ENCODE results near the gene INTS1. TPM values are rescaled to one million over a fixed set of nuclear protein-coding genes. Genes with fewer than 3 reads are reported as not detected.

INTS1 gene
- total RNA-seq, 6 donors from 2014 or later: 38.6 to 215 (median 72.3) TPM

DNA sequence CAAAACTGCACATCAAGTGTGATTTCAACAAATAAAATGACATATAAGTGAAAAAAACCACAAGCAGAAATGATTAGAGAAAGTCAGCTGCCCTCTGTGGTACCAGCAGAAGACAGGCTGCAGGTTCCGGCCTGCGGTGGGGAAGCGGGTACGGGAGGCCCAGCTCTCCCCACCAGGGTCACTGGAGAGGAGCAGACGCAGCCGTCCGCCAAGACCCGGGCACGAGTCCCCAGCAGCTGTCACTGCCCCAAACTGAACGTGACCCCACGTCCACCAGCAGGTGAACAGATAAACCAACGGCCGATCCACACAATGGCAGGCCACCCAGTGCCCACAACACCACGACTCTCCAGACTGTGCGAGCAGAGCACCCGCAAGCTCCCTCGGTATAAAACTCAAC lies 28.8 kb downstream of the INTS1 start:
- TF ChIP-seq, protein P1, sequence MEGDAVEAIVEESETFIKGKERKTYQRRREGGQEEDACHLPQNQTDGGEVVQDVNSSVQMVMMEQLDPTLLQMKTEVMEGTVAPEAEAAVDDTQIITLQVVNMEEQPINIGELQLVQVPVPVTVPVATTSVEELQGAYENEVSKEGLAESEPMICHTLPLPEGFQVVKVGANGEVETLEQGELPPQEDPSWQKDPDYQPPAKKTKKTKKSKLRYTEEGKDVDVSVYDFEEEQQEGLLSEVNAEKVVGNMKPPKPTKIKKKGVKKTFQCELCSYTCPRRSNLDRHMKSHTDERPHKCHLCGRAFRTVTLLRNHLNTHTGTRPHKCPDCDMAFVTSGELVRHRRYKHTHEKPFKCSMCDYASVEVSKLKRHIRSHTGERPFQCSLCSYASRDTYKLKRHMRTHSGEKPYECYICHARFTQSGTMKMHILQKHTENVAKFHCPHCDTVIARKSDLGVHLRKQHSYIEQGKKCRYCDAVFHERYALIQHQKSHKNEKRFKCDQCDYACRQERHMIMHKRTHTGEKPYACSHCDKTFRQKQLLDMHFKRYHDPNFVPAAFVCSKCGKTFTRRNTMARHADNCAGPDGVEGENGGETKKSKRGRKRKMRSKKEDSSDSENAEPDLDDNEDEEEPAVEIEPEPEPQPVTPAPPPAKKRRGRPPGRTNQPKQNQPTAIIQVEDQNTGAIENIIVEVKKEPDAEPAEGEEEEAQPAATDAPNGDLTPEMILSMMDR (IDR thresholded peaks at IDR 0.05): no peak
- no peak for TF ChIP-seq EP300 (IDR thresholded peaks at IDR 0.05)
- no peak for DNase-seq
- Histone ChIP-seq H3K9me3 (no peaks in the 10 kb centered on the region), H3K4me1 (peaks cover 0 to 9% (median 6%) of the 10 kb centered on the region in 4 donors), H3K27me3 (no peaks in the 10 kb centered on the region), H3K4me3 (no peak overlapping the region), H3K36me3 (peaks cover 22 to 95% (median 85%) of the 10 kb centered on the region in 4 donors), H3K27ac (no peak overlapping the region)
- 94 to 95% methylated on average over 17 of the region's 17 CpGs for WGBS, 2 donors
- no peak for ATAC-seq (ENCODE audit: low FRiP score in 2 of 2)

DNA sequence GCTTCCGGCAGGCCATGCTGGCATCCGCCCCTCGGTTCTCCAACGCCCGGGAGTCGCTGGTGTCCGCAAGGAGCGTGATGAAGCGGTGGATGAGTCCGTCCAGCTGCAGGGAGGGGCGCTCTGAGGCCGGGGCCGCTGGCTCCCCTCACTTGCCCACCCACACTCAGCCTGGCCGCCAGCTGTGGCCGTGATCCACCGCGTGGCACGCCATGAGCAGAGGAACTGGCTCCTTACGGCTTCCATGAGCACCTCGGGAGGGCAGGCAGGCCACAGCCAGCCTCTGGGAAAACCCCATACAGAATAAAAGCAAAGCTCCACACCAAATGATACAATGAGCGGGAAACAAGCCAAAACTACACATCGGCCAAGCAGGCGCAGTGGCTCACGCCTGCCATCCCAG lies 29.5 kb downstream of the INTS1 start:
- peaks cover 0 to 9% (median 6%) of the 10 kb centered on the region in 4 donors for H3K4me1 ChIP-seq
- no peak overlapping the region for H3K4me3 ChIP-seq
- H3K9me3 ChIP-seq: no peaks in the 10 kb centered on the region
- peaks cover 25 to 95% (median 85%) of the 10 kb centered on the region in 4 donors for H3K36me3 ChIP-seq
- DNase-seq (no peak), ATAC-seq (ENCODE audit: low FRiP score in 2 of 2) (no peak)
- 84% methylated on average over 20 to 24 of the region's 24 CpGs for WGBS, 2 donors
- no peak overlapping the region for H3K27ac ChIP-seq
- H3K27me3 ChIP-seq: no peaks in the 10 kb centered on the region
- TF ChIP-seq, protein P1 (IDR thresholded peaks at IDR 0.05): no peak
- no peak for TF ChIP-seq EP300 (IDR thresholded peaks at IDR 0.05)
- TF ChIP-seq POLR2AphosphoS5 (IDR thresholded peaks at IDR 0.05): no peak
- no peak for TF ChIP-seq POLR2A (IDR thresholded peaks at IDR 0.05)

DNA sequence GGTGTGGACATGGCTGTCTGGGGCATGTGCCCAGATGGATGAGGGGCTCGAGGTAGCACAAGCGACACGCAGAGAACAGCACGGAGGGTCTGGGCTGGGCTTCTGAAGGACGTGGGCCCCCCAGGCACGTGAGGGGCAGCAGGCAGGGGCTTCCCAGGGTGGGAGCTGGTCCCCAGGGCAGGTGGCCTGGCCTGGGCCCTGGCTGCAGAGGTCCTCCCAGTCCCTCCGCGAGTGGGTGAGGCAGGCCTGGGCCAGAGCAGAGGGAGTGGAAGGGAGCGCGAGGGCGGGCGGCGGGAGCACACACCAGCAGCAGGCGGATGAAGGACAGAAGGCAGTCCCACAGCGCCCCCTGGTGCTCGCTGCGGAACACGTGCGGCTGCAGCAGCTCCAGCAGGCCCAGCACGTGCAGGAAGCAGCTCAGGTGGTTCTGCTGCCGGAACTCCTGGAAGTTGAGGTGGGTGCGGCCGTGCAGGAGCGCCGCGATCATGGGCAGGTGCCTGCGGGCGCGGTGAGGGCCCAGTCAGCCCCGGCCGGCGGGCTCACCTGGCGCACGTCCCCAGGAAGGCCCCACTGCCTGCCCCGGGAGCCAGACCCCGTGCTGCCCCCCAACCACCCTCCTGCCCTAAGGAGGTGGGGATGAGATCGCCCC lies 30.2 kb downstream of the INTS1 start:
- no peak overlapping the region for H3K4me3 ChIP-seq
- no peaks in the 10 kb centered on the region for H3K27me3 ChIP-seq
- WGBS, 2 donors: 47 to 80% methylated on average over 3 to 25 of the region's 37 CpGs
- no peak overlapping the region for H3K27ac ChIP-seq
- peak; percentile 77 to 84 for ATAC-seq (ENCODE audit: low FRiP score in 2 of 2)
- peaks cover 0 to 9% (median 6%) of the 10 kb centered on the region in 4 donors for H3K4me1 ChIP-seq
- H3K36me3 ChIP-seq: peaks cover 23 to 95% (median 83%) of the 10 kb centered on the region in 4 donors
- peak; percentile 88 to 95 for DNase-seq
- no peaks in the 10 kb centered on the region for H3K9me3 ChIP-seq
- TF ChIP-seq, protein P1 (IDR thresholded peaks at IDR 0.05): peak; percentile 84 to 99 (median 96)
- TF ChIP-seq EP300 (IDR thresholded peaks at IDR 0.05): no peak

DNA sequence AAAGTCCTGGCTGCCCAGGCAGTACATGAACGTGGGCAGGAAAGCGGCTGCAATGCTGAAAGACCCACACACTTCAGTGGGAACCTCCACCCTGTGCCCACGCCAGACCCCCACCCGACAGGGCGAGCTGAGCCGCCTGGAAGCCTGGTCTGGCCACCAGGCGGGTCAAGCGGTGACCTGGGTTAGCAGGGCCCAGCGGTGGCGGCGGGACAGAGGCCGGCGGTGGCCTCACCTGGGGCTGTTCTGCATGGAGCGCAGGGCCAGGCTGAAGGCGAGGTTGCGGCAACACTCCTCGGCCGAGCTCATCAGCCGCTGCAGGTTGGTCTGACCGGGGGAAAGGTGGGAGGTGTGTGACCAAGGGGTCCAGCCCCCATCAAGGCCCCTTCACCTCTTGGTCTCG lies 33.3 kb downstream of the INTS1 start:
- WGBS, 2 donors: 98 to 100% methylated on average over 7 to 14 of the region's 21 CpGs
- TF ChIP-seq POLR2A (IDR thresholded peaks at IDR 0.05): no peak
- TF ChIP-seq EP300 (IDR thresholded peaks at IDR 0.05): no peak
- TF ChIP-seq, protein P1 (IDR thresholded peaks at IDR 0.05): no peak
- TF ChIP-seq POLR2AphosphoS5 (IDR thresholded peaks at IDR 0.05): no peak

More for the DNA sequence above, 33.3 kb downstream of the INTS1 start:
- Histone ChIP-seq H3K36me3 (peaks cover 7 to 67% (median 55%) of the 10 kb centered on the region in 4 donors), H3K27me3 (no peaks in the 10 kb centered on the region), H3K4me3 (no peak overlapping the region), H3K9me3 (no peaks in the 10 kb centered on the region), H3K4me1 (peaks cover 13 to 22% (median 18%) of the 10 kb centered on the region in 4 donors), H3K27ac (no peak overlapping the region)
- ATAC-seq (ENCODE audit: low FRiP score in 2 of 2): no peak
- DNase-seq: no peak
